ENCODE results near the gene PLEKHM2. TPM values are rescaled to one million over a fixed set of nuclear protein-coding genes. Genes with fewer than 3 reads are reported as not detected.

The PLEKHM2 gene
- total RNA-seq, 1 experiment from 2014 or later: 45.9 TPM

GRCh38 chr1:15770313-15770962 lies 86.3 kb downstream of the PLEKHM2 start:
- no peak overlapping the region for H3K9ac ChIP-seq (ENCODE audit: extremely low read depth, insufficient read length, low read length)
- Mint-ChIP-seq H3K4me1 (no peaks in the 10 kb centered on the region), H3K27me3 (ENCODE audit: low read depth) (no peaks in the 10 kb centered on the region), H3K9me3 (no peaks in the 10 kb centered on the region), H3K27ac (no peak overlapping the region), H3K36me3 (ENCODE audit: insufficient read depth in 1 of 3, low read depth in 3 of 3) (peaks cover 45 to 77% (median 54%) of the 10 kb centered on the region in 3 experiments), H3K4me3 (no peak overlapping the region)
- H3K4me1 ChIP-seq (ENCODE audit: insufficient read depth, low read length): no peaks in the 10 kb centered on the region
- no peak overlapping the region for H2AK5ac ChIP-seq (ENCODE audit: insufficient read length, low read length)
- DNase-seq: no peak
- no peak overlapping the region for H3K18ac ChIP-seq (ENCODE audit: insufficient read length, low read depth, low read length)
- no peaks in the 10 kb centered on the region for H3K27me3 ChIP-seq (ENCODE audit: insufficient read depth, low read length)
- no peak overlapping the region for H2BK5ac ChIP-seq (ENCODE audit: insufficient read length, low read length)
- H3K56ac ChIP-seq (ENCODE audit: insufficient read length, low read depth, low read length): no peak overlapping the region
- H4K91ac ChIP-seq (ENCODE audit: insufficient read length, low read depth, low read length): no peak overlapping the region
- WGBS (ENCODE audit: extremely low coverage, insufficient read length, low lambda C conversion rate): no CpG with 5 or more reads among the region's 14 CpGs
- H4K8ac ChIP-seq (replicated peaks; ENCODE audit: insufficient read length, low read depth, low read length): no peak overlapping the region
- no peak overlapping the region for H2BK12ac ChIP-seq (ENCODE audit: insufficient read length, low read depth, low read length)
- no peaks in the 10 kb centered on the region for H3K79me1 ChIP-seq (ENCODE audit: insufficient read depth, low read depth, low read length, poor library complexity, severe bottlenecking)
- no peak overlapping the region for H4K5ac ChIP-seq (ENCODE audit: insufficient read length, low read depth, low read length)
- H3K23ac ChIP-seq (ENCODE audit: insufficient read length, low read depth, low read length): no peak overlapping the region
- no peak overlapping the region for H3K4ac ChIP-seq (ENCODE audit: low read depth, low read length)
- H3K27ac ChIP-seq (ENCODE audit: insufficient read length, low read depth, low read length): no peak overlapping the region
- no peak overlapping the region for H2BK20ac ChIP-seq (ENCODE audit: low read depth, low read length, poor library complexity, severe bottlenecking)
- TF ChIP-seq CTCF (conservative IDR thresholded peaks at IDR 0.05): no peak
- H2BK120ac ChIP-seq (ENCODE audit: low read depth, low read length, poor library complexity, severe bottlenecking): no peak overlapping the region
- no peak overlapping the region for H2AFZ ChIP-seq (ENCODE audit: low read length)
- H3K23me2 ChIP-seq (ENCODE audit: insufficient read length, low read depth, low read length, poor library complexity, severe bottlenecking): no peaks in the 10 kb centered on the region
- no peak overlapping the region for H3K4me2 ChIP-seq (ENCODE audit: insufficient read depth, insufficient read length, low read length)
- no peaks in the 10 kb centered on the region for H3K9me3 ChIP-seq (ENCODE audit: control insufficient read depth, low read depth, low read length)
- no peaks in the 10 kb centered on the region for H3K79me2 ChIP-seq (ENCODE audit: insufficient read depth, low read length)
- no peak overlapping the region for H3T11ph ChIP-seq (ENCODE audit: low read length)
- no peak overlapping the region for H3K14ac ChIP-seq (ENCODE audit: insufficient read depth, low read length)
- H2BK15ac ChIP-seq (ENCODE audit: low read depth, low read length): no peak overlapping the region
- no peaks in the 10 kb centered on the region for H4K20me1 ChIP-seq (ENCODE audit: control insufficient read depth, insufficient read depth, insufficient read length)
